ENCODE results near the gene ST14.

DNA sequence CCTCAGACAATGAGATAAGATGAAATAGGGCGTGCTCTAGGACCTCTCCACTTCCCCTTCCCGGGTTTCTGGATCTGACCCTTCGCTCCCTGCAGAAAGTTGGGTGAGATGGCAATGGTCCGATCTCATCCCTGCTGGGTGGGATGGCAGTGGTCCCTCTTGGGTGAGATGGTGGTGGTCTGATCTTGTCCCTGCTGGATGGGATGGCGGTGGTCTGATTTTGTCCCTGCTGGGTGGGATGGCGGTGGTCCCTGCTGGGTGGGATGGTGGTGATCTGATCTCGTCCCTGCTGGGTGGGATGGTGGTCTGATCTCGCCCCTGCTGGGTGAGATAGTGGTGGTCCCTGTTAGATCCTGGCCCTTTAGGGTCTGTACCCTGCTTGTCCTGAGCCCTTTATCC lies 21.3 kb downstream of the ST14 start:
- TF ChIP-seq, protein P1, sequence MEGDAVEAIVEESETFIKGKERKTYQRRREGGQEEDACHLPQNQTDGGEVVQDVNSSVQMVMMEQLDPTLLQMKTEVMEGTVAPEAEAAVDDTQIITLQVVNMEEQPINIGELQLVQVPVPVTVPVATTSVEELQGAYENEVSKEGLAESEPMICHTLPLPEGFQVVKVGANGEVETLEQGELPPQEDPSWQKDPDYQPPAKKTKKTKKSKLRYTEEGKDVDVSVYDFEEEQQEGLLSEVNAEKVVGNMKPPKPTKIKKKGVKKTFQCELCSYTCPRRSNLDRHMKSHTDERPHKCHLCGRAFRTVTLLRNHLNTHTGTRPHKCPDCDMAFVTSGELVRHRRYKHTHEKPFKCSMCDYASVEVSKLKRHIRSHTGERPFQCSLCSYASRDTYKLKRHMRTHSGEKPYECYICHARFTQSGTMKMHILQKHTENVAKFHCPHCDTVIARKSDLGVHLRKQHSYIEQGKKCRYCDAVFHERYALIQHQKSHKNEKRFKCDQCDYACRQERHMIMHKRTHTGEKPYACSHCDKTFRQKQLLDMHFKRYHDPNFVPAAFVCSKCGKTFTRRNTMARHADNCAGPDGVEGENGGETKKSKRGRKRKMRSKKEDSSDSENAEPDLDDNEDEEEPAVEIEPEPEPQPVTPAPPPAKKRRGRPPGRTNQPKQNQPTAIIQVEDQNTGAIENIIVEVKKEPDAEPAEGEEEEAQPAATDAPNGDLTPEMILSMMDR (IDR thresholded peaks at IDR 0.05; ENCODE audit: low read length) = no peak
- no peak for TF ChIP-seq EZH2 (optimal IDR thresholded peaks at IDR 0.05; ENCODE audit: low read depth, low read length)
- TF ChIP-seq EZH2phosphoT487 (IDR thresholded peaks at IDR 0.05; ENCODE audit: low read length) = no peak

Data from MM.1S (cell line).